GM12878 (cell line): ENCODE results near the gene ANKRD13D. TPM values are rescaled to one million over a fixed set of nuclear protein-coding genes. Genes with fewer than 3 reads are reported as not detected.

Experiments
- CBX5 ChIP-seq: sonication (generic); IDR thresholded peaks from 2 replicates; pipeline ENCODE4 v1.6.1; 2016; ENCODE audit warnings: low read depth, moderate library complexity, mild to moderate bottlenecking, inconsistent platforms
- CREB1 ChIP-seq: IDR thresholded peaks from 2 replicates; pipeline ENCODE4 v1.6.1; 2012; ENCODE audit warnings: low read depth, mild to moderate bottlenecking, inconsistent platforms
- CREM ChIP-seq: IDR thresholded peaks from 2 replicates; pipeline ENCODE4 v1.6.1; 2014; ENCODE audit warnings: antibody characterized with exemption, low read depth
- EGR1 ChIP-seq, 2 experiments: IDR thresholded peaks; 1 replicate in 1 of 2; 2 replicates in 1 of 2; pipeline ENCODE4 v1.6.1; 2011 to 2012; ENCODE audit warnings: low read depth in 2 of 2, low read length in 2 of 2, borderline replicate concordance in 1 of 2, mild to moderate bottlenecking in 1 of 2, moderate library complexity in 1 of 2
- JUNB ChIP-seq: IDR thresholded peaks from 2 replicates; pipeline ENCODE4 v1.6.1; 2016; ENCODE audit warnings: antibody characterized with exemption, mild to moderate bottlenecking
- LARP7 ChIP-seq: fragments of 450-650 bp; IDR thresholded peaks from 2 replicates; pipeline ENCODE4 v1.6.1; 2017; ENCODE audit warnings: mild to moderate bottlenecking
- MAX ChIP-seq: IDR thresholded peaks from 2 replicates; pipeline ENCODE4 v1.6.1; 2012; ENCODE audit warnings: low read depth, low read length, improper control_type of control experiment
- MEF2A ChIP-seq: IDR thresholded peaks from 2 replicates; pipeline ENCODE4 v1.6.1; 2011; ENCODE audit warnings: low read depth, mild to moderate bottlenecking, low read length, moderate library complexity; ENCODE audit not compliant: insufficient read depth
- MYC ChIP-seq: IDR thresholded peaks from 2 replicates; pipeline ENCODE4 v1.6.1; 2011; ENCODE audit warnings: mild to moderate bottlenecking, low read length, moderate library complexity, inconsistent platforms; ENCODE audit not compliant: insufficient read depth, insufficient replicate concordance, insufficient read length, severe bottlenecking
- POLR2A ChIP-seq: IDR thresholded peaks from 2 replicates; pipeline ENCODE4 v1.6.1; 2011; ENCODE audit warnings: low read depth, mild to moderate bottlenecking, low read length
- RAD21 ChIP-seq: IDR thresholded peaks from 2 replicates; pipeline ENCODE4 v1.6.1; 2011; ENCODE audit warnings: mild to moderate bottlenecking, low read depth, low read length, moderate library complexity; ENCODE audit not compliant: insufficient read depth
- RFX5 ChIP-seq: IDR thresholded peaks from 2 replicates; pipeline ENCODE4 v1.6.1; 2011; ENCODE audit warnings: low read depth, low read length, improper control_type of control experiment
- RUNX3 ChIP-seq: IDR thresholded peaks from 2 replicates; pipeline ENCODE4 v1.6.1; 2012; ENCODE audit warnings: low read length, inconsistent platforms
- SMAD5 ChIP-seq: IDR thresholded peaks from 2 replicates; pipeline ENCODE4 v1.6.1; 2016; ENCODE audit warnings: antibody characterized with exemption, low read depth
- SMC3 ChIP-seq: IDR thresholded peaks from 2 replicates; pipeline ENCODE4 v1.6.1; 2011; ENCODE audit warnings: low read length, improper control_type of control experiment, borderline replicate concordance
- SPI1 ChIP-seq: IDR thresholded peaks from 2 replicates; pipeline ENCODE4 v1.6.1; 2011; ENCODE audit warnings: low read depth, mild to moderate bottlenecking, low read length, moderate library complexity, borderline replicate concordance; ENCODE audit not compliant: insufficient read depth
- SRF ChIP-seq, 2 experiments: IDR thresholded peaks; 2 replicates each; pipeline ENCODE4 v1.6.1; 2011; ENCODE audit warnings: low read depth in 2 of 2, low read length in 2 of 2, mild to moderate bottlenecking in 1 of 2, moderate library complexity in 1 of 2
- YY1 ChIP-seq: IDR thresholded peaks from 2 replicates; pipeline ENCODE4 v1.6.1; 2011; ENCODE audit warnings: low read depth, mild to moderate bottlenecking, low read length
- ZBED1 ChIP-seq: IDR thresholded peaks from 2 replicates; pipeline ENCODE4 v1.6.1; 2016; ENCODE audit warnings: borderline replicate concordance
- ZNF274 ChIP-seq: IDR thresholded peaks from one replicate; pipeline ENCODE4 v1.8.0; 2011; ENCODE audit not compliant: insufficient read length, insufficient read depth
- polyA plus RNA-seq, 11 experiments: library from polyadenylated mRNA; depleted of rRNA in 4 of 11; unstranded in 6 of 11; stranded (reverse) in 5 of 11; fragments of >200 nt; fragmentation: Nextera tagmentation in 4 of 11; fragmentation: Illumina TruSeq in 1 of 11; extraction: Ambion mirVana in 4 of 11; extraction: Trizol in 1 of 11; gene quantifications; 1 replicate in 1 of 11; 2 replicates in 10 of 11; pipeline versions ENCODE4 v1.2.1 to v1.2.3, GENCODE V29; 2011 to 2016; ENCODE audit warnings: inconsistent platforms in 2 of 11, missing spikeins in 2 of 11, low read depth in 1 of 11
- total RNA-seq, 4 experiments: library from RNA; depleted of rRNA in 3 of 4; stranded (reverse); fragments of >200 nt in 3 of 4; fragmentation: Illumina TruSeq in 1 of 4; extraction: Trizol in 1 of 4; gene quantifications; 2 replicates each; pipeline versions ENCODE4 v1.2.1 to v1.2.3, GENCODE V29; 2013 to 2021
- TF ChIP-seq, protein P1 (sequence below), 3 experiments: IDR thresholded peaks in 2 of 3; conservative IDR thresholded peaks in 1 of 3; 2 replicates each; pipeline ENCODE4 v1.5.1; 2011; ENCODE audit warnings: low read depth in 3 of 3, low read length in 3 of 3, mild to moderate bottlenecking in 3 of 3, control low read depth in 2 of 3, moderate library complexity in 2 of 3, inconsistent platforms in 1 of 3, mixed read lengths in 1 of 3; ENCODE audit not compliant: control insufficient read depth in 2 of 3, insufficient read depth in 1 of 3; ENCODE audit errors: extremely low read depth in 1 of 3
- TF ChIP-seq, protein P2 (sequence below): fragments of 450-650 bp; IDR thresholded peaks from 2 replicates; pipeline ENCODE4 v1.6.1; 2016; ENCODE audit warnings: mild to moderate bottlenecking
- TF ChIP-seq, protein P3 (sequence below): fragments of 450-650 bp; IDR thresholded peaks from 2 replicates; pipeline ENCODE4 v1.6.1; 2017; ENCODE audit warnings: mild to moderate bottlenecking, moderate library complexity

Gene ANKRD13D
- total and polyA plus RNA-seq, 10 of the 15 experiments (the other 5 are each of a cell fraction or from before 2014, with no cell fraction given): 2.0 to 56.2 (median 21.4) TPM

DNA sequence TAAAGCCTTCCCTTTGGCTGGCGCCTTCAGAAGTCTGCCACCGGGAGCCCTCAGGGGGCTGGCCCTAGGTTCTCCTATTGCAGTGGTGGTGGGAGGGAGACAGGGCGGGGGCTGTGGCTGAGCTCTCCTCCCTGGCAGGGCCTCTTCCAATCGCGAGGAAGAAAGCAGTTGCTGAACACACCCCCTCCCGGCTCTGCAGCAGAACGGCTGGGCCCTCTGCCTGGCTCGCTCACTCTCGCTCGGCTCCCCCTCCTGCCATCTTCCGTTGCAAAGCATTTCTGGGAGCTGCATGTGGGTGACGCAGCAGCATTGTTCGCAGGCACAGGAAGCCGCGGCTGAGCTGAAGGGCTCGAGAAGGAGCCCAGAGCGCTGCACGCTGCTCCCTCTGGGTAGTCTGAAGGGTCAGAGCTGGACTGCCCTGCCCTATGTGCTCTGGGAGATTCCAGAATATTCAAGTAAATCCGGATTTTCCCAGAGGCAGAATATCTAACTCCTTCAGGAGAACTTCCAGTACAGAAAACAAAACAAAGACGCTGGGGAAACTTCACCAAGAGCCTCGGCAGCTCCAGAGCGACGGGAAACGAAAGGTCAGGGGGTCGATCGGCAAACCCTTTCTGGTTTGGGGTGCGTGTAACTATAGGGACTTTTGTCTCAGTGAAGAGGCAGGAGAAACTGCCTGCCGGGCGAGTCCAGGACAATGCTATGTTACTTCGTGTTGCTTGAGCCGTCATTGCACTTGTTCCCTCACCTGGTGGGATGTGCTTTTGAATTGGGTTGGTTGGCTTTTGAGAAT, 49.1 kb upstream of the ANKRD13D start (continued):
- TF ChIP-seq SPI1 (no peak), RUNX3 (peak; percentile 12; the same call in 1 of the 2 replicates), RAD21 (0 out of 2 replicates have a peak, but pooled peaks have one; percentile 11), MEF2A (0 out of 2 replicates have a peak, but pooled peaks have one; percentile 34), MAX (peak; percentile 93), EGR1 (IDR thresholded peaks at IDR 0.05; ENCODE audit: borderline replicate concordance in 1 of 2, low read depth in 2 of 2, low read length in 2 of 2) (peak in 1 of 2 experiments; percentile 48; a peak in 1 of 3 replicates), LARP7 (no peak), YY1 (peak; percentile 83), SRF (IDR thresholded peaks at IDR 0.05; ENCODE audit: low read depth in 2 of 2, low read length in 2 of 2) (peak; percentile 22 to 78; a peak in 2 of 4 replicates), JUNB (peak; percentile 25; the same call in 1 of the 2 replicates), POLR2A (peak; percentile 96), MYC (peak; percentile 39), CREB1 (peak; percentile 85), RFX5 (0 out of 2 replicates have a peak, but pooled peaks have one; percentile 28), SMC3 (no peak; the same call in 1 of the 2 replicates), CREM (peak; percentile 79), ZBED1 (no peak), ZNF274 (no peak), SMAD5 (peak; percentile 88), CBX5 (no peak)
- TF ChIP-seq, protein P1, sequence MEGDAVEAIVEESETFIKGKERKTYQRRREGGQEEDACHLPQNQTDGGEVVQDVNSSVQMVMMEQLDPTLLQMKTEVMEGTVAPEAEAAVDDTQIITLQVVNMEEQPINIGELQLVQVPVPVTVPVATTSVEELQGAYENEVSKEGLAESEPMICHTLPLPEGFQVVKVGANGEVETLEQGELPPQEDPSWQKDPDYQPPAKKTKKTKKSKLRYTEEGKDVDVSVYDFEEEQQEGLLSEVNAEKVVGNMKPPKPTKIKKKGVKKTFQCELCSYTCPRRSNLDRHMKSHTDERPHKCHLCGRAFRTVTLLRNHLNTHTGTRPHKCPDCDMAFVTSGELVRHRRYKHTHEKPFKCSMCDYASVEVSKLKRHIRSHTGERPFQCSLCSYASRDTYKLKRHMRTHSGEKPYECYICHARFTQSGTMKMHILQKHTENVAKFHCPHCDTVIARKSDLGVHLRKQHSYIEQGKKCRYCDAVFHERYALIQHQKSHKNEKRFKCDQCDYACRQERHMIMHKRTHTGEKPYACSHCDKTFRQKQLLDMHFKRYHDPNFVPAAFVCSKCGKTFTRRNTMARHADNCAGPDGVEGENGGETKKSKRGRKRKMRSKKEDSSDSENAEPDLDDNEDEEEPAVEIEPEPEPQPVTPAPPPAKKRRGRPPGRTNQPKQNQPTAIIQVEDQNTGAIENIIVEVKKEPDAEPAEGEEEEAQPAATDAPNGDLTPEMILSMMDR (IDR thresholded peaks at IDR 0.05 in 2 of 3, conservative IDR thresholded peaks at IDR 0.05 in 1 of 3; ENCODE audit: control insufficient read depth in 2 of 3, extremely low read depth in 1 of 3, insufficient read depth in 1 of 3, low read depth in 3 of 3, low read length in 3 of 3): peak in 1 of 3 experiments; percentile 6; a peak in 1 of 6 replicates
- TF ChIP-seq, protein P2, sequence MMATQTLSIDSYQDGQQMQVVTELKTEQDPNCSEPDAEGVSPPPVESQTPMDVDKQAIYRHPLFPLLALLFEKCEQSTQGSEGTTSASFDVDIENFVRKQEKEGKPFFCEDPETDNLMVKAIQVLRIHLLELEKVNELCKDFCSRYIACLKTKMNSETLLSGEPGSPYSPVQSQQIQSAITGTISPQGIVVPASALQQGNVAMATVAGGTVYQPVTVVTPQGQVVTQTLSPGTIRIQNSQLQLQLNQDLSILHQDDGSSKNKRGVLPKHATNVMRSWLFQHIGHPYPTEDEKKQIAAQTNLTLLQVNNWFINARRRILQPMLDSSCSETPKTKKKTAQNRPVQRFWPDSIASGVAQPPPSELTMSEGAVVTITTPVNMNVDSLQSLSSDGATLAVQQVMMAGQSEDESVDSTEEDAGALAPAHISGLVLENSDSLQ: peak; percentile 40; the same call in 1 of the 2 replicates
- TF ChIP-seq, protein P3, sequence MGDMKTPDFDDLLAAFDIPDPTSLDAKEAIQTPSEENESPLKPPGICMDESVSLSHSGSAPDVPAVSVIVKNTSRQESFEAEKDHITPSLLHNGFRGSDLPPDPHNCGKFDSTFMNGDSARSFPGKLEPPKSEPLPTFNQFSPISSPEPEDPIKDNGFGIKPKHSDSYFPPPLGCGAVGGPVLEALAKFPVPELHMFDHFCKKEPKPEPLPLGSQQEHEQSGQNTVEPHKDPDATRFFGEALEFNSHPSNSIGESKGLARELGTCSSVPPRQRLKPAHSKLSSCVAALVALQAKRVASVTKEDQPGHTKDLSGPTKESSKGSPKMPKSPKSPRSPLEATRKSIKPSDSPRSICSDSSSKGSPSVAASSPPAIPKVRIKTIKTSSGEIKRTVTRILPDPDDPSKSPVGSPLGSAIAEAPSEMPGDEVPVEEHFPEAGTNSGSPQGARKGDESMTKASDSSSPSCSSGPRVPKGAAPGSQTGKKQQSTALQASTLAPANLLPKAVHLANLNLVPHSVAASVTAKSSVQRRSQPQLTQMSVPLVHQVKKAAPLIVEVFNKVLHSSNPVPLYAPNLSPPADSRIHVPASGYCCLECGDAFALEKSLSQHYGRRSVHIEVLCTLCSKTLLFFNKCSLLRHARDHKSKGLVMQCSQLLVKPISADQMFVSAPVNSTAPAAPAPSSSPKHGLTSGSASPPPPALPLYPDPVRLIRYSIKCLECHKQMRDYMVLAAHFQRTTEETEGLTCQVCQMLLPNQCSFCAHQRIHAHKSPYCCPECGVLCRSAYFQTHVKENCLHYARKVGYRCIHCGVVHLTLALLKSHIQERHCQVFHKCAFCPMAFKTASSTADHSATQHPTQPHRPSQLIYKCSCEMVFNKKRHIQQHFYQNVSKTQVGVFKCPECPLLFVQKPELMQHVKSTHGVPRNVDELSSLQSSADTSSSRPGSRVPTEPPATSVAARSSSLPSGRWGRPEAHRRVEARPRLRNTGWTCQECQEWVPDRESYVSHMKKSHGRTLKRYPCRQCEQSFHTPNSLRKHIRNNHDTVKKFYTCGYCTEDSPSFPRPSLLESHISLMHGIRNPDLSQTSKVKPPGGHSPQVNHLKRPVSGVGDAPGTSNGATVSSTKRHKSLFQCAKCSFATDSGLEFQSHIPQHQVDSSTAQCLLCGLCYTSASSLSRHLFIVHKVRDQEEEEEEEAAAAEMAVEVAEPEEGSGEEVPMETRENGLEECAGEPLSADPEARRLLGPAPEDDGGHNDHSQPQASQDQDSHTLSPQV: no peak
